ENCODE results near the gene ST6GALNAC3.

The ST6GALNAC3 gene

DNA sequence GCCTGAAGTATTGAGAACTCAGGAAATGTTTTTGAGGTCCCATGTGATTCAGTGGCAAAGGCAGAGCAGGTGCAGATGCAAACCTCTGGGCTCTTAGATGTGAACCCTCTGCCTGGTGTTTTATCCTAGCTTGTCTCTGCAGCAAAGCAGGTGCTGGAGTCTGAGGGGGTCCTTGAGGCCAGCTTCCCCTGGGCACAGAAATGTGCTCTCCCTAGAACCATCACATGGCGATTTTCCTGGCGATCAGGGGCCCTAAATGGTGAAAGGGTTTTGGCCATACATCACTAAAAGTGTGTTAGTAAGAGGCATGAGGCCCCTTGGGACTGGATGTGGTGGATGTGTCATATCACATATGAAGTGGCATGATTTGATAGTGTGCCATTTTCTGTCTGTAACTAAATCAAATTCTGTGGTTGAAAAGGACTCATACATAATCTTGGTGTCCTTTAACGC is 144.8 kb downstream of the ST6GALNAC3 start:
- in situ Hi-C loops (cut with HindIII; ENCODE audit: low sequenced_read_pairs), result no loop called here
- DNase-seq (ENCODE audit: low read depth), result no peak
- H3K4me3 ChIP-seq (ENCODE audit: low read depth, low read length), result no peak overlapping the region
- TF ChIP-seq, protein P1, sequence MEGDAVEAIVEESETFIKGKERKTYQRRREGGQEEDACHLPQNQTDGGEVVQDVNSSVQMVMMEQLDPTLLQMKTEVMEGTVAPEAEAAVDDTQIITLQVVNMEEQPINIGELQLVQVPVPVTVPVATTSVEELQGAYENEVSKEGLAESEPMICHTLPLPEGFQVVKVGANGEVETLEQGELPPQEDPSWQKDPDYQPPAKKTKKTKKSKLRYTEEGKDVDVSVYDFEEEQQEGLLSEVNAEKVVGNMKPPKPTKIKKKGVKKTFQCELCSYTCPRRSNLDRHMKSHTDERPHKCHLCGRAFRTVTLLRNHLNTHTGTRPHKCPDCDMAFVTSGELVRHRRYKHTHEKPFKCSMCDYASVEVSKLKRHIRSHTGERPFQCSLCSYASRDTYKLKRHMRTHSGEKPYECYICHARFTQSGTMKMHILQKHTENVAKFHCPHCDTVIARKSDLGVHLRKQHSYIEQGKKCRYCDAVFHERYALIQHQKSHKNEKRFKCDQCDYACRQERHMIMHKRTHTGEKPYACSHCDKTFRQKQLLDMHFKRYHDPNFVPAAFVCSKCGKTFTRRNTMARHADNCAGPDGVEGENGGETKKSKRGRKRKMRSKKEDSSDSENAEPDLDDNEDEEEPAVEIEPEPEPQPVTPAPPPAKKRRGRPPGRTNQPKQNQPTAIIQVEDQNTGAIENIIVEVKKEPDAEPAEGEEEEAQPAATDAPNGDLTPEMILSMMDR (IDR thresholded peaks at IDR 0.05; ENCODE audit: low read depth, low read length, missing control alignments), result no peak

DNA sequence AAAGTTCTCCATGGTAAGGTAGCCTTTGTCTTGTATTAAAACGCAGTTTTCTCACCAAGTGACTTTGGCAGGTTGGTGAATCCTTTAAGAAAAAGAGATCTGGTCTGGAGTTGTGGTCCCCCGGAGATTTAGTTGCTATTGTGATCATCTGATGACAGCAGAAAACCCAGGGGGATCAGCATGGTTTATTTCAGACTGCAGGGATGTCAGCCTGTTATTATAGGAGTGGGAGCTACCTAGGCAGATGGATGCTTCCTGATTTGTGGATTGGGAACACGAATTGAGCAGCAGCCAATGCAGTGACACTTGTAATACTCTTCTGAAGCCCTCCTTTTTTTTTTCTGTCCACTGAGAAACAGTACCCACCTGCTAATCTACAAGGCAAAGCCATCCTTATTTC is 150.2 kb downstream of the ST6GALNAC3 start:
- no peak overlapping the region for H3K4me3 ChIP-seq (ENCODE audit: low read depth, low read length)
- in situ Hi-C loops (cut with HindIII; ENCODE audit: low sequenced_read_pairs), result no loop called here
- TF ChIP-seq, protein P1 (IDR thresholded peaks at IDR 0.05; ENCODE audit: low read depth, low read length, missing control alignments), result no peak
- DNase-seq (ENCODE audit: low read depth), result no peak

GRCh38 chr1:76225526-76225925 is 151.0 kb downstream of the ST6GALNAC3 start:
- no peak for DNase-seq (ENCODE audit: low read depth)
- in situ Hi-C loops (cut with HindIII; ENCODE audit: low sequenced_read_pairs), result no loop called here
- H3K4me3 ChIP-seq (ENCODE audit: low read depth, low read length), result no peak overlapping the region
- TF ChIP-seq, protein P1 (IDR thresholded peaks at IDR 0.05; ENCODE audit: low read depth, low read length, missing control alignments), result no peak

DNA sequence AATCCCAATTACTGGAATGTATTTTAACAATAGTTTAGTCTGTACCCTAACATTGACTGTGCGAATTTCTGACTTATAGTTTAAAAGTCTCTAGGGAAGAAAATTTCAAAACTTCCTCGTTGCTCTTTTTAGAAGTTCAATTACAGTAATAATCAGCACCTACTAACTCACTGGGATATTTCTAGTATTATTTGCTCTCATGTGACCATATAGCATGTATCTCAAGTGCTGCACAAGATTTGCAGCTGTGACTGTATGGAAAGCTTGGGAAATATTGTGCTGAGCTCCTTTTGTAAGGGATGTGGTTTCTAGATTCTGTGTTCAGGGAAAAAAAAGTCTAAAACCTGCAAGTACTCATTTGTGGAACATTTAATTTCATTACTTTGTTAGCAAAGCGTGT is 153.1 kb downstream of the ST6GALNAC3 start:
- in situ Hi-C loops (cut with HindIII; ENCODE audit: low sequenced_read_pairs), result no loop called here
- H3K4me3 ChIP-seq (ENCODE audit: low read depth, low read length), result no peak overlapping the region
- TF ChIP-seq, protein P1 (IDR thresholded peaks at IDR 0.05; ENCODE audit: low read depth, low read length, missing control alignments), result no peak
- no peak for DNase-seq (ENCODE audit: low read depth)

- TF ChIP-seq, protein P1 (IDR thresholded peaks at IDR 0.05; ENCODE audit: low read depth, low read length, missing control alignments), result no peak
- no peak overlapping the region for H3K4me3 ChIP-seq (ENCODE audit: low read depth, low read length)
- DNase-seq (ENCODE audit: low read depth), result no peak
- in situ Hi-C loops (cut with HindIII; ENCODE audit: low sequenced_read_pairs), result no loop called here
Measured at GRCh38 chr1:76229279-76230005, 154.9 kb downstream of the ST6GALNAC3 start.

GRCh38 chr1:76230842-76231281 is 156.3 kb downstream of the ST6GALNAC3 start:
- no peak for DNase-seq (ENCODE audit: low read depth)
- TF ChIP-seq, protein P1 (IDR thresholded peaks at IDR 0.05; ENCODE audit: low read depth, low read length, missing control alignments), result no peak
- no peak overlapping the region for H3K4me3 ChIP-seq (ENCODE audit: low read depth, low read length)
- in situ Hi-C loops (cut with HindIII; ENCODE audit: low sequenced_read_pairs), result no loop called here
